ENCODE data around the gene TCERG1L.
"Not testable (repeated sequence)": the region's sequence is repeated elsewhere in the genome, so short reads cannot be mapped to it uniquely, and the experiment has no call there.

The TCERG1L gene

GRCh38 chr10:131311661-131312477 is at the start of gene TCERG1L:
TCERG1L (minus strand) TSS chr10:131311721; CDS start chr10:131311635, 86 bp downstream.
- DNase-seq: no peak

- no peak for DNase-seq
Measured at GRCh38 chr10:131358741-131359442, 47.4 kb upstream of the TCERG1L start.

GRCh38 chr10:131356442-131356841 is 44.9 kb upstream of the TCERG1L start:
- DNase-seq: no peak

- no peak for DNase-seq
Measured at GRCh38 chr10:131355881-131356280, 44.4 kb upstream of the TCERG1L start.

GRCh38 chr10:131355056-131355455 is 43.5 kb upstream of the TCERG1L start:
- no peak for DNase-seq

- DNase-seq: no peak
Measured at GRCh38 chr10:131354380-131354779, 42.9 kb upstream of the TCERG1L start.

- no peak for DNase-seq
Measured at GRCh38 chr10:131352765-131353290, 41.3 kb upstream of the TCERG1L start.

GRCh38 chr10:131350660-131351059 is 39.1 kb upstream of the TCERG1L start:
- no peak for DNase-seq

- no peak for DNase-seq
Measured at GRCh38 chr10:131350245-131350644, 38.7 kb upstream of the TCERG1L start.

- no peak for DNase-seq
Measured at GRCh38 chr10:131346456-131346855, 34.9 kb upstream of the TCERG1L start.

GRCh38 chr10:131345691-131346090 is 34.2 kb upstream of the TCERG1L start:
- DNase-seq: no peak

- DNase-seq: no peak
Measured at GRCh38 chr10:131344747-131345146, 33.2 kb upstream of the TCERG1L start.

GRCh38 chr10:131337741-131338140 is 26.2 kb upstream of the TCERG1L start:
- no peak for DNase-seq

GRCh38 chr10:131332821-131333220 is 21.3 kb upstream of the TCERG1L start:
- DNase-seq: no peak

- no peak for DNase-seq
Measured at GRCh38 chr10:131323880-131324279, 12.4 kb upstream of the TCERG1L start.

- DNase-seq: no peak
Measured at GRCh38 chr10:131323025-131323424, 11.5 kb upstream of the TCERG1L start.

- DNase-seq: not testable (repeated sequence)
Measured at GRCh38 chr10:131322575-131322974, 11.1 kb upstream of the TCERG1L start.

GRCh38 chr10:131320860-131321604 is 9.5 kb upstream of the TCERG1L start:
- no peak for DNase-seq

GRCh38 chr10:131318814-131319213 is 7.3 kb upstream of the TCERG1L start:
- no peak for DNase-seq

- no peak for DNase-seq
Measured at GRCh38 chr10:131318291-131318690, 6.8 kb upstream of the TCERG1L start.

- no peak for DNase-seq
Measured at GRCh38 chr10:131316321-131317075, 5.0 kb upstream of the TCERG1L start.

- DNase-seq: no peak
Measured at GRCh38 chr10:131315344-131315743, 3.8 kb upstream of the TCERG1L start.

Data from 8988T (cell line).